HL-60 (cell line): ENCODE results near the gene FADS3.

Source experiments
- DNase-seq, 2 experiments: peaks; one replicate each; pipeline ENCODE4 v3.0.0-alpha.2; 2010 to 2020; ENCODE audit warnings: low read depth in 1 of 2, low spot score in 1 of 2
- H3K27ac ChIP-seq: fragments of 250-450 bp; sonication (Bioruptor Pico); replicated peaks from 2 replicates; pipeline ENCODE4 v1.5.1; 2020; ENCODE audit warnings: mild to moderate bottlenecking, moderate library complexity
- H3K27me3 ChIP-seq: fragments of 250-450 bp; sonication (Bioruptor Pico); 2 replicates; pipeline ENCODE4 v1.5.1; 2021; ENCODE audit warnings: mild to moderate bottlenecking, moderate library complexity; ENCODE audit not compliant: insufficient read depth, poor library complexity, severe bottlenecking
- H3K4me3 ChIP-seq: replicated peaks from 2 replicates; pipeline ENCODE4 v1.5.1; 2011; ENCODE audit warnings: mild to moderate bottlenecking, control low read depth, low read length; ENCODE audit not compliant: insufficient read depth
- GABPA ChIP-seq: IDR thresholded peaks from 2 replicates; pipeline ENCODE4 v1.6.1; 2012; ENCODE audit warnings: low read depth
- POLR2AphosphoS5 ChIP-seq: IDR thresholded peaks from 2 replicates; pipeline ENCODE4 v1.6.1; 2012; ENCODE audit warnings: low read depth
- REST ChIP-seq: IDR thresholded peaks from 2 replicates; pipeline ENCODE4 v1.6.1; 2012; ENCODE audit warnings: low read depth; ENCODE audit not compliant: insufficient replicate concordance
- SPI1 ChIP-seq: IDR thresholded peaks from 2 replicates; pipeline ENCODE4 v1.6.1; 2012; ENCODE audit warnings: low read depth, mild to moderate bottlenecking, borderline replicate concordance
- TF ChIP-seq, protein P1 (sequence below): IDR thresholded peaks from one replicate; pipeline ENCODE4 v1.5.1; 2011; ENCODE audit warnings: low read length, control low read depth, inconsistent platforms; ENCODE audit not compliant: insufficient read depth

FADS3 gene

DNA sequence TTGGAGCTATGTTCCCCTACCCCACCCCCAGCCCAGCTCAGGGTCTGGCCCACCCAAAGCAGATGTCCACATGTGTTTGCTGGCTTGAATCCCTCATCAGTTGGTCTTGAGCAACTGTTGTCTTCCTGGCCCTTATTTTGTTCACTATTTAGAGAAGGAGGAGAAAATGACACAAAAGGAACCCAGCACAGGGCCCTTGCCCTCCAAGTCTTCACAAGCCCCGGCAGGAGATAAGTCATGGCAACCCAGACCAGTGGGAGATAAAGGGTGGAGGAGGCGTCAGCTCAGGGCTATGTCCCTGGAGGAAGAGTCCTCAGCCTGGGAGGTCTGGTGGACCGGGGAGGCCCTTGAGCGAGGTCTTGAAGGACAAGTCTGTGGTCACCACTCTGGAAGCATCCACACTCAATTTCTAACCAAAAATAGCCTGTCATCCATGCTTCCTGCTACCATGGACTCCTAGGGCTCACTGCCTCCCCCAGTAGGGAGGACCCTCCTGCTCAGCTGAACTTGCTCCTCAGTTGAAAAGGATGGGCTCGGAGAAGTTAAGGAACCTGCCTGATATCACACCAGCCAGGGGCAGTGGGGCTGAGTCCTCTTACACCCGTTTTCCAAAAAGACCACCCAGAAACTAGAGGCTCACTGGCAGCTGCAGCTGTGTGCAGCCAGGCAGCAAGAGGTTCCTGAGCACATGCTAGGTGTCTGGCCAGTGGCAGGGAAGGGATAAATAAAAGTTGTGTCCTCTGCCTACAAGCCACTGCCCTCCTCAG is 27.8 kb upstream of the FADS3 start:
- DNase-seq = no peak
- Histone ChIP-seq H3K4me3 (no peak overlapping the region), H3K27me3 (peaks cover 26% of the 10 kb centered on the region), H3K27ac (no peak overlapping the region)
- no peak for TF ChIP-seq REST
- TF ChIP-seq SPI1 = no peak
- TF ChIP-seq, protein P1, sequence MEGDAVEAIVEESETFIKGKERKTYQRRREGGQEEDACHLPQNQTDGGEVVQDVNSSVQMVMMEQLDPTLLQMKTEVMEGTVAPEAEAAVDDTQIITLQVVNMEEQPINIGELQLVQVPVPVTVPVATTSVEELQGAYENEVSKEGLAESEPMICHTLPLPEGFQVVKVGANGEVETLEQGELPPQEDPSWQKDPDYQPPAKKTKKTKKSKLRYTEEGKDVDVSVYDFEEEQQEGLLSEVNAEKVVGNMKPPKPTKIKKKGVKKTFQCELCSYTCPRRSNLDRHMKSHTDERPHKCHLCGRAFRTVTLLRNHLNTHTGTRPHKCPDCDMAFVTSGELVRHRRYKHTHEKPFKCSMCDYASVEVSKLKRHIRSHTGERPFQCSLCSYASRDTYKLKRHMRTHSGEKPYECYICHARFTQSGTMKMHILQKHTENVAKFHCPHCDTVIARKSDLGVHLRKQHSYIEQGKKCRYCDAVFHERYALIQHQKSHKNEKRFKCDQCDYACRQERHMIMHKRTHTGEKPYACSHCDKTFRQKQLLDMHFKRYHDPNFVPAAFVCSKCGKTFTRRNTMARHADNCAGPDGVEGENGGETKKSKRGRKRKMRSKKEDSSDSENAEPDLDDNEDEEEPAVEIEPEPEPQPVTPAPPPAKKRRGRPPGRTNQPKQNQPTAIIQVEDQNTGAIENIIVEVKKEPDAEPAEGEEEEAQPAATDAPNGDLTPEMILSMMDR = no peak
- TF ChIP-seq POLR2AphosphoS5 = no peak

- TF ChIP-seq GABPA (no peak), POLR2AphosphoS5 (no peak), SPI1 (no peak), REST (no peak)
- TF ChIP-seq, protein P1 = no peak
- no peak overlapping the region for H3K27ac ChIP-seq
- peaks cover 26% of the 10 kb centered on the region for H3K27me3 ChIP-seq
- no peak for DNase-seq
- H3K4me3 ChIP-seq = no peak overlapping the region
Measured at GRCh38 chr11:61918251-61918937, 27.0 kb upstream of the FADS3 start.

- peak in 1 of 2 experiments; percentile 14 for DNase-seq
- no peak for TF ChIP-seq REST
- Histone ChIP-seq H3K27me3 (peaks cover 26% of the 10 kb centered on the region), H3K4me3 (peak within 1 kb of the TSS; percentile 38), H3K27ac (no peak within 1 kb of the TSS)
Measured at GRCh38 chr11:61917334-61918109, 26.2 kb upstream of the FADS3 start, which contains the start of gene RAB3IL1. RAB3IL1 (minus strand) TSS chr11:61917566; CDS start chr11:61917367, 199 bp downstream.
